Lung (tissue), 12 donors: ENCODE measurements around the gene GTPBP1. TPM values are rescaled to one million over a fixed set of nuclear protein-coding genes. Genes with fewer than 3 reads are reported as not detected.

Source experiments
- ATAC-seq: fragments of 200-7000 bp; cut with Tn5 transposase; one replicate; pipeline ENCODE4 v1.9.1; 2020; ENCODE audit warnings: moderate number of reproducible peaks; ENCODE audit not compliant: insufficient read depth, low FRiP score
- DNase-seq, 3 donors: peaks; one replicate each; pipeline ENCODE4 v3.0.0-alpha.2; 2013 to 2017
- H3K27ac ChIP-seq, 2 donors: one replicate each; pipeline ENCODE4 v1.5.1; 2013; ENCODE audit warnings: mild to moderate bottlenecking in 2 of 2, moderate library complexity in 2 of 2, control low read depth in 1 of 2, inconsistent platforms in 1 of 2, low read depth in 1 of 2, low read length in 1 of 2
- H3K27me3 ChIP-seq, 3 donors: one replicate each; pipeline ENCODE4 v1.5.1; 2013; ENCODE audit warnings: low read length in 2 of 3; ENCODE audit not compliant: control insufficient read depth in 3 of 3, insufficient read depth in 3 of 3
- H3K36me3 ChIP-seq, 4 donors: one replicate each; pipeline ENCODE4 v1.5.1; 2013; ENCODE audit warnings: low read length in 4 of 4, mild to moderate bottlenecking in 1 of 4, moderate library complexity in 1 of 4; ENCODE audit not compliant: control insufficient read depth in 4 of 4, insufficient read depth in 4 of 4
- H3K4me1 ChIP-seq, 5 donors: one replicate each; pipeline ENCODE4 v1.5.1; 2013; ENCODE audit warnings: low read length in 5 of 5, mild to moderate bottlenecking in 2 of 5, moderate library complexity in 1 of 5; ENCODE audit not compliant: control insufficient read depth in 5 of 5, insufficient read depth in 5 of 5
- H3K4me3 ChIP-seq: one replicate; pipeline ENCODE4 v1.5.1; 2013; ENCODE audit warnings: mild to moderate bottlenecking, control low read depth, moderate library complexity
- H3K9ac ChIP-seq, 2 donors: one replicate each; pipeline ENCODE4 v1.5.1; 2013; ENCODE audit warnings: low read length in 2 of 2, control low read depth in 1 of 2; ENCODE audit not compliant: insufficient read depth in 1 of 2
- H3K9me3 ChIP-seq, 4 donors: one replicate each; pipeline ENCODE4 v1.5.1; 2013; ENCODE audit warnings: low read length in 3 of 4, mild to moderate bottlenecking in 1 of 4, moderate library complexity in 1 of 4; ENCODE audit not compliant: control insufficient read depth in 4 of 4, insufficient read depth in 3 of 4
- WGBS, 2 donors: extraction: QIAGEN DNeasy Blood & Tissue Kit; methylation state at CpG; one replicate each; pipeline ENCODE4 v1.1.7; 2013; 5-methylcytosine and 5-hydroxymethylcytosine counted together
- polyA plus RNA-seq, 2 donors: library from polyadenylated mRNA; stranded (reverse); fragments of 200-250 nt; gene quantifications; one replicate each; pipeline ENCODE4 v1.2.1, GENCODE V29; 2013
- total RNA-seq, 2 donors: library from RNA; depleted of rRNA in 1 of 2; stranded (reverse); fragments of >200 nt in 1 of 2; gene quantifications; one replicate each; pipeline ENCODE4 v1.2.1, GENCODE V29; 2014 to 2021
- TF ChIP-seq, protein P1 (sequence below): IDR thresholded peaks from 2 replicates; pipeline ENCODE4 v1.5.1; 2012; ENCODE audit warnings: mild to moderate bottlenecking; ENCODE audit errors: control extremely low read depth, extremely low read depth
- donor health status: control.
- donor health status: control.
- donor health status: Bipolar disorder and iron deficiency.
- donor health status: healthy.
- donor health status: DM: yes; HTN: yes; CAD: no.

Gene GTPBP1
- total and polyA plus RNA-seq, 4 donors = 24.1 to 69.1 (median 48.8) TPM

DNA sequence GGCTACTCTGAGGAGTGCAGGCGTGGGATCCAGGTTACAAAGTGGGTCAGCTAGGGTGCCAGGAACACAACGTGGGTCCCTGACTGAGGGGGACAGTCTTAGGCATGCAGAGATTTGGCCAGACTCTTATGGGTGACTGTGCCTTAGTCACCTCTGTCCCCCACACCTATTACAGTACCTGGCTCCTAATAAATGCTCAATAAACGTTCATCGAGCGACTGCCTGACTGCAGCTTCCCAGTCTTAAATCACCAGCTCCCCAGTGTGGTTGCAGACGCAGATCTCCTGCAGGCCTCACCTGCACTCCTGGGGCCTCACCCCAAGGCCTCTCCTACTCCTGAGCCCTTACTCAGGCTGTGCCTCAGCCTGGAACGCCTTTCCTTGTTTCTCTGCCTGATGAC, 53.3 kb downstream of the GTPBP1 start:
- ATAC-seq = no peak
- no peaks in the 10 kb centered on the region for H3K36me3 ChIP-seq

DNA sequence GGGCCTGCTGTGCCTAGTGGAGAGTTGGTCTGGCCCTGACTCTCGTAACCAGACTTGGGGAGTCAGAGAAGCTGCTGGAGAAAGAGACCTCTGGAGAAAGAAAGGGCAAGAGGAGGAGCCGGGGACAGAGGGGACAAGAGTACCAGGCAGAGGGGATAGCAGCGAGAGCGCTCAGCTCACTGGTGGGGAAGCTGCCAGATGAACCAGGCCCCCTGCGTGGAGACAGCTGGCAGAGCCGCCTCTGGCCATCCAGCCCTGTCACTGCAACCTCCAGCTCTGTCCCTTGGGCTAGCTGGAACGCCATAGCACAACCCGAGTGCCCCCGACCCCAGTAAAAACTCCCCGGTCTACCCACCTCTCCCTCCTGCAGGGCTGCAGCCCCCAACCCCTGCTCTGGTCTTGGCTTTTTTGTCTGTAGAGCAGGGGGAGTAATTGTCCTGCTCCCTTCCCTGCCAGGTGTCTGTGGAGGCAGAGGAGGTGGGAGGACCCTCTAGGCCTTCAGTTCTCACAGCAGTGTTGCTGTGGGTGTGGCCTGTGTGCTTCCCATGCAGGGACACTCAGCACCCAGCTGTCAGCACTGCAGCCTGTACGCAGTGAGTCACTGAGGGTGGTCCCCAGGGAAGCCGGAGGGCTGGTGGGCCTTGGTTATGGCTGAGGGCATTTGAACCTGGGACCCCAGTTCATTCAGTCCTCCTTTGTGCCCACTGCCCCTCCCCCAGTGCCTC, 54.9 kb downstream of the GTPBP1 start:
- H3K36me3 ChIP-seq = no peaks in the 10 kb centered on the region
- WGBS, 2 donors = 85 to 95% methylated on average over 12 of the region's 12 CpGs
- no peaks in the 10 kb centered on the region for H3K27me3 ChIP-seq
- TF ChIP-seq, protein P1, sequence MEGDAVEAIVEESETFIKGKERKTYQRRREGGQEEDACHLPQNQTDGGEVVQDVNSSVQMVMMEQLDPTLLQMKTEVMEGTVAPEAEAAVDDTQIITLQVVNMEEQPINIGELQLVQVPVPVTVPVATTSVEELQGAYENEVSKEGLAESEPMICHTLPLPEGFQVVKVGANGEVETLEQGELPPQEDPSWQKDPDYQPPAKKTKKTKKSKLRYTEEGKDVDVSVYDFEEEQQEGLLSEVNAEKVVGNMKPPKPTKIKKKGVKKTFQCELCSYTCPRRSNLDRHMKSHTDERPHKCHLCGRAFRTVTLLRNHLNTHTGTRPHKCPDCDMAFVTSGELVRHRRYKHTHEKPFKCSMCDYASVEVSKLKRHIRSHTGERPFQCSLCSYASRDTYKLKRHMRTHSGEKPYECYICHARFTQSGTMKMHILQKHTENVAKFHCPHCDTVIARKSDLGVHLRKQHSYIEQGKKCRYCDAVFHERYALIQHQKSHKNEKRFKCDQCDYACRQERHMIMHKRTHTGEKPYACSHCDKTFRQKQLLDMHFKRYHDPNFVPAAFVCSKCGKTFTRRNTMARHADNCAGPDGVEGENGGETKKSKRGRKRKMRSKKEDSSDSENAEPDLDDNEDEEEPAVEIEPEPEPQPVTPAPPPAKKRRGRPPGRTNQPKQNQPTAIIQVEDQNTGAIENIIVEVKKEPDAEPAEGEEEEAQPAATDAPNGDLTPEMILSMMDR = no peak
- H3K4me1 ChIP-seq = peaks cover 0 to 13% (median 0%) of the 10 kb centered on the region in 5 donors
- H3K9me3 ChIP-seq = no peaks in the 10 kb centered on the region
- ATAC-seq (no peak), DNase-seq (peak in 1 of 3 donors; percentile 12)
- no peak overlapping the region for H3K27ac ChIP-seq
- H3K9ac ChIP-seq = no peak overlapping the region
- no peak overlapping the region for H3K4me3 ChIP-seq

More for the DNA sequence above, 53.3 kb downstream of the GTPBP1 start:
- Histone ChIP-seq H3K27me3 (no peaks in the 10 kb centered on the region), H3K4me1 (peaks cover 0 to 20% (median 3%) of the 10 kb centered on the region in 5 donors), H3K9me3 (no peaks in the 10 kb centered on the region), H3K4me3 (no peak overlapping the region), H3K9ac (no peak overlapping the region), H3K27ac (no peak overlapping the region)
- DNase-seq = no peak
- TF ChIP-seq, protein P1 = no peak
- WGBS, 2 donors = 89 to 93% methylated on average over 7 of the region's 7 CpGs

DNA sequence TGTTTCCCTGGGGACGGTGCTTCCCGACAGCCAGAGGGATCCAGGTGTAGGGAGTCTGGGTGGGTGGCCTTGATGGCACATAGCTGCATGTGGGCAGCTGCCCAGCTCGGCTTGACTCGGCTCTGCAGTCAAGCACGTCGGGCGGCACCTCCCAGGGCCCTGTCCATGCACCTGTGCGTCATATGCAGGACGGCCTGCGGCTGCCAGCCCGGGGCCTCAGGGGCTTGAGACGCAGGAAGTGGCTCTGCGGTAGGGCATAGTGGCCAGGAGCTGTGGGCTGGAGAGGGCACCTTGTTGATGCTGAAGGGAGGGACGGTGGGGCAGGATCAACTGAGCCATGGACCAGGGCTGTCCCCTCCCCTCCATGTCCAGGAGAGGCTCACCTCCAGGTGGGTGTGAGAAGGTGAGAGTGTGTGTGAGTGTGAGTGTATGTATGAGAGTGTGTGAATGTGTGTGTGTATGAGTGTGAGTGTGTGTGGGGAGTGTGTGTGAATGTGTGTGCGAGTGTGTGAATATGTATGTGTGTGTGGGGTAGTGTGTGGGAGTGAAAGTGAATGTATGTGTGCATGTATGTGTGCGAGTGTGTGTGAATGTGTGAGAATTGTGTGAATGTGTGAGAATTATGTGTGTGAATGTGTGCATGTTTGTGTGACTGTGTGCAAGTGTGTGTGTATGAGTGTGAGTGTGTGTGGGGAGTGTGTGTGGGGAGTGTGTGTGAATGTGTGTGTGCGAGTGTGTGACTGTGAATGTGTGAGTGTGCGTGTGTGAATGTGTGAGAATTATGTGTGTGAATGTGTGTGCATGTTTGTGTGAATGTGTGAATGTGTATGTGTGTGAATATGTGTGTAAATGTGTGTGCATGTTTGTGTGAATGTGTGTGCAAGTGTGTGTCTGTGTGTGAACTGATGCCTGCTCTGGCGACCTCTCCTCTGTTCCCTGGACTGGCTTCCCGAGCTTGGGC, 55.7 kb downstream of the GTPBP1 start:
- 70 to 81% methylated on average over 20 of the region's 20 CpGs for WGBS, 2 donors
- H3K9me3 ChIP-seq = no peaks in the 10 kb centered on the region
- H3K27me3 ChIP-seq = no peaks in the 10 kb centered on the region
- H3K36me3 ChIP-seq = no peaks in the 10 kb centered on the region
- ATAC-seq (no peak), DNase-seq (no peak)
- H3K27ac ChIP-seq = no peak overlapping the region
- H3K9ac ChIP-seq = no peak overlapping the region
- TF ChIP-seq, protein P1 = no peak
- peaks cover 0 to 9% (median 0%) of the 10 kb centered on the region in 5 donors for H3K4me1 ChIP-seq
- H3K4me3 ChIP-seq = no peak overlapping the region
